GM19372 (cell line): Measurements from ENCODE around the gene SH3GL3.

Experiments used
- ATAC-seq: cut with Tn5 transposase; IDR thresholded peaks from one replicate; pipeline ENCODE4 v1.9.1; 2021; ENCODE audit warnings: mild to moderate bottlenecking, low read depth, moderate library complexity; ENCODE audit not compliant: unreplicated experiment

SH3GL3 gene

GRCh38 chr15:83499476-83499875 is 52.3 kb downstream of the SH3GL3 start:
- ATAC-seq, result no peak

DNA sequence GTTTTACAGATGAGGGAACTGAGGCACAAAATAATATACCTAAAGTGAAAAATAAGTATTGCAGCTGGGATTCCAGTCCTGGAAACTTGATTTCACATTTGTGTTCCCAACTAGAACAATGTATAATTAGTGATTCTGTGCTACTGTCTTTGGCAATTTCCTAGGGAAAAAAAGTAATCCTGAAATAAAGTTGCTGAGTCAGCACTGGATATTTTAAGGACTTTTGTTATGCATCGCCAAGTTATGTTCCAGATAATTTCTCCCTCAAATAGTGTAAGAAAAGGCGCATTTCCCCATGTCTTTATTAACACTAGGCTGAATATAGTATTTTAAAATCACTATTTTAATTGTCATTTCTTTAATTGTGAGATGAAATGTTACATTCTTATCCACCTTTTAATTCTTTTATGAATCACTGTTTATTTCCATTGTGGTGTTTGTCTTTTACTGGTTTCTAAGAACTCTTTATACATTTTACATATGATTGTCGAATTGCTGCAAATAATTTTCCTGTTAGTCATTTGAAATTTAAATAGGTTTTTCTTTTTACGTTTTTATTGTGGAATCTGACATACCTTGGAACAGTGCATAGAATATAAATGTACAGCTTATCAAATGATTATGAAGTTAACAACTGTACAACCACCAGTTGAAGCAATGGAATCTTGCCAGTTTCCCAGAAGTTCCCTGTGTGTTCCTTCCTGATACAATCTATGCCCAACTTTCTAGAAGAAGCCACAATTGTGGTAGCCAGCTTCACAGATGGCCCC is 56.6 kb downstream of the SH3GL3 start:
- no peak for ATAC-seq

DNA sequence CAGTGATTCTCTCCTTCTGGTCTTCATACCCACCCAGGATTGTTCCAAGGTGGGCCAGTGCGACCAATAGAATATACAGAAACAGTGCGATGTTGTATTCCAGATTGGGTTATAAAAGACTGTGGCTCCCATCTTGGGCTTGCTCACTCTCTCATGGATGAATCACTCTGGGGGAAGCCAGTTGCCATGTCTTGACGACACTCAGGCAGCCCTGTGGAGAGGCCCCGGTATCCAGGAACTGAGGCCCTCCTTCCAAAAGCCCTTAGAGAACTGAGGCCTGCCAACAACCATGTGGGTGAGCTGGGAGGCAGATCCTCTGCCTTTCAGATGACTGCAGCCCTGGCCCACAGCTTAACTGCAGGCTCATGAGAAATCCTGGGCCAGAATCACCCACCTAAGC is 57.2 kb downstream of the SH3GL3 start:
- no peak for ATAC-seq

- no peak for ATAC-seq
Measured at GRCh38 chr15:83510001-83510400, 62.9 kb downstream of the SH3GL3 start.

DNA sequence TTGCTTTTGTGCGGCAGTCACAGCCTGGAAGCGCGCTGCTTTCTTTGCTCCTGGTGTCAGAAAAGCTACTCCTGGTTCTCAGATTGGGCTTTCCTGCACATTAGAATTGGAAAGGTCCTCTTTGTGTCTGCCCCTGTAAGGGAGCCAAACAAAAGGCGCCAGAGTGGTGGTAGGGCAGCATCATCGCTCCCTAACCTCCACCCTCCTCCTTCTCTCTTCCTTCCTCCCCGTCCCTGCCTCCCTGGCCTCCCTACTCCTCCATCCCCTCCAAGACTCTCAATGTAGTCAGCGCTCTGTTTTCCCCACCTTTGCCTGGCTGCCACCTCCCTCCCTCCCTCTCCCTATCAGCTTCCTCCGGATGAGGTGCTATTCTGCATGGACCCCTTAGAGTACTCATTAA is 65.3 kb downstream of the SH3GL3 start:
- no peak for ATAC-seq

- no peak for ATAC-seq
Measured at GRCh38 chr15:83514584-83514983, 67.4 kb downstream of the SH3GL3 start.

- no peak for ATAC-seq
Measured at GRCh38 chr15:83515164-83515563, 68.0 kb downstream of the SH3GL3 start.

DNA sequence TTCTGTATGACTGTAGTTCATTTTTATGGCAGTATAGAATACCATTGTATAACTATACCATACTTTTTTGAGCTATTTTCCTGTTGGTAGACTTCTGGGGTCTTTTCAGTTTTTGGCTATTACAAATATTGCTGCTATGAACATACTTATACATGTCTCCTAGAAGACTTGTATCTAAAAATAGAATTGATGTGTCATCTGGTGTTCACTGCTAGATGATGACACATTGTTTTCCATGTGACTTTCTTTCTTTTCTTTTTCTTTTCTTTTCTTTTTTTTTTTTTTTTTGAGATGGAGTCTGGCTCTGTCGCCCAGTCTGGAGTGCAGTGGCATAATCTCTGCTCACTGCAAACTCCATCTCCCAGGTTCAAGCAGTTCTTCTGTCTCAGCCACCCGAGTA is 69.8 kb downstream of the SH3GL3 start:
- no peak for ATAC-seq

- no peak for ATAC-seq
Measured at GRCh38 chr15:83526319-83526718, 79.2 kb downstream of the SH3GL3 start.

- ATAC-seq, result no peak
Measured at GRCh38 chr15:83533410-83533962, 86.3 kb downstream of the SH3GL3 start.

GRCh38 chr15:83537606-83538005 is 90.5 kb downstream of the SH3GL3 start:
- ATAC-seq, result no peak

DNA sequence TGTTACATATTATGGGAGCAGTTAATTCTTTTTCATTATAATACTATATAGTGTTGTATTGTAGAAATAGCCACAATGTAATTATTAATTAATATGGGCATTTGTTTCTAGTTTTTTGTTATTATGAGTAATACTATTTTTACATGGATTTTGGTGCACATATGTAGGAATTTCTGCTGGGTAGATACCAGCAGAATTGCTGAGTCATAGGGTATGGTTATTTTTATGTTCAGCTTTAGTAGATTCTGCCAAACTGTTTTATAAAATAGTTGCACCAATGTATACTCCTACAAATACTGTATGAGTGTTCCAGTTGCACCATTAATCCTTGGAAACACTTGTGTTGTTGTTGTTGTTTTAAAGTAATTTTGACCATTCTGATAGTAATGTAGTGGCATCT is 91.5 kb downstream of the SH3GL3 start:
- ATAC-seq, result no peak

GRCh38 chr15:83545804-83546511 is 98.8 kb downstream of the SH3GL3 start:
- no peak for ATAC-seq

- no peak for ATAC-seq
Measured at GRCh38 chr15:83546512-83546888, 99.4 kb downstream of the SH3GL3 start.

DNA sequence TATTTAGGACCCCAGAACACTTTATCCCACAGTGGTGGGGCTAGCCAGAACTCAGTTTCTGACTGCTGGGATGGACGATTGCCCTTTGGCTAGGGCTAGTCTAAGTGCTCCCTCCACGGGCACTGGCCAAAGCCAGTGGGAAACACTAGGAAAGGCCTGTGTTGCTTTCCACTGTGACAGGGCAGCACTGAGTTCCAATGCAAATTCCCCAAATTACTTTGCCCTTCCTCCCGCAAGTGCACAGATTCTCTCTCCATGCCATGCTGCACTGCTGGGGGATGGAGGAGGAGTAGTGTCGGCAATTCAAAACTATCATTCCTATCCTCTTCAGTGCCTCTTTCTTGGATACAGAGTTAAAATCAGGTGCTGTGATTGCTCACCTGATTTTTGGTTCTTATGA is 100.0 kb downstream of the SH3GL3 start:
- no peak for ATAC-seq

- ATAC-seq, result no peak
Measured at GRCh38 chr15:83549623-83550022, 102.5 kb downstream of the SH3GL3 start.

DNA sequence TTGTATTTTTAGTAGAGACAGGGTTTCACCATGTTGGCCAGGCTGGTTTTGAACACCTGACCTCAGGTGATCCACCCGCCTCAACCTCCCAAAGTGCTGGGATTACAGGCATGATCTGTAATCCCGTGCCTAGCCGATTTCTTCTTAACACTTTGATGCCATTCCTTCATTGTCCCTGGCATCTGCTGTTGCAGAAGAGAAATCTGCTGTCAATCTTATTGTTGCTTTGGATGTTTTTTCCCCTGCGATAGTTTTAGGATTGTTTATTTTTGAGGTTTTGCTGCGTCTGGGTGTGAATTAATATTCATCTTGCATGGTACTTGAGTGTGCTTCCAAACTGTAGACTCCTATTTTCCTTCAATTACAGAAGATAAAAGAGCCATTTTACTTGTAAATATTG is 107.4 kb downstream of the SH3GL3 start:
- ATAC-seq, result no peak

DNA sequence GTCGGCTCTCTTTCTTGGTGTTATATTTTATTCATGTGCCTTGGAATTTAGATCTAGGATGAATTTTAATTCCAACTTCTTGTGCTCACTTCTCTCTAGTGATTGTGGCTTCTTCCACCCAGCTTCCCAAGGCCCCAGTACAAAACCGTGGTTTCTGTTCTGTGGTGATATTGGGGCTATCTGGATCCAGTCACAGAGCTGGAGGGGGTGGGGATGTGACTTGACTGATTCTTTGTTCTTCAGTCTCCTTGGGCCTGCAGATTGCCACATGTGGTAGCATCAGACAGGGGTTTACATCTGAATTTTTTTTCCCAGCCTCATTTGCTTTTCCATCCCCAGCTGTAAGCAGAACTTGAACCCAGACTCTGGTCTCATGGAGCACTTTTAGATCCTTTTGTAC is 108.2 kb downstream of the SH3GL3 start:
- ATAC-seq, result no peak

DNA sequence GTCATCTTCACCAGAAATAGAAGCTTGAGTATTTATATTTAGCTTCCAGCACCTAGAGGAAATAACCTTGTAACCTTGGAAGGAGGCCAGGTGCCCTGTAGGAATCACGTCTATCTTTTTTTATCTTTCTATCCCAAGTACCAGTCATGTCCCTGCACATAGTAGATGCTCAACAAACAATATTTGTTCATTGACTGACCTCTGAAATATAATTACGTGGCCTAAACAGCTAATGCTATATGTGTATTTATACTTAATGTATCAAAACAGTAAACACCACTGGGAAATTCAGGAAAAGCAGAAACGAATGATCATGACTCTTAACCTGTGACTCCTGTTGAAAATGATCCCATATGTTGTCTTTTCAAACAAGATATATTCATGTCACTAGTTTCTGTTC is 108.9 kb downstream of the SH3GL3 start:
- no peak for ATAC-seq

GRCh38 chr15:83556754-83557153 is 109.6 kb downstream of the SH3GL3 start:
- ATAC-seq, result no peak

- no peak for ATAC-seq
Measured at GRCh38 chr15:83558146-83558545, 111.0 kb downstream of the SH3GL3 start.
